Activated CD8-positive, alpha-beta T cell treated with anti-CD3 and anti-CD28 coated beads, Interleukin-2, amount 10 ng/mL, durations not matched to agents 7 days and 5 days (primary cell): ENCODE measurements around the gene CAMK2D. TPM values are rescaled to one million over a fixed set of nuclear protein-coding genes. Genes with fewer than 3 reads are reported as not detected.

Source experiments
- ATAC-seq: fragments of 150-1000 bp; cut with Tn5 transposase; one replicate; pipeline ENCODE4 v1.10.0; 2021; ENCODE audit warnings: moderate library complexity
- CTCF ChIA-PET: fragments of 350-600 bp; sonication (Branson Sonifier 250); formaldehyde crosslinking; loops from one replicate; lab custom pipeline; 2021; ENCODE audit warnings: antibody characterized with exemption; lab: Charles Lee
- POLR2A ChIA-PET: fragments of 350-600 bp; sonication (Branson Sonifier 250); formaldehyde crosslinking; loops from one replicate; lab custom pipeline; 2021; ENCODE audit warnings: antibody characterized with exemption; lab: Charles Lee
- DNase-seq: peaks from one replicate; pipeline ENCODE4 v3.0.0-alpha.2; 2020
- H3K27ac Mint-ChIP-seq: one replicate; pipeline ENCODE4 v1.8.0; 2021; ENCODE audit warnings: mild to moderate bottlenecking, mixed read lengths
- H3K27me3 Mint-ChIP-seq: one replicate; pipeline ENCODE4 v1.8.0; 2021; ENCODE audit warnings: low read depth, mixed read lengths
- H3K36me3 Mint-ChIP-seq: one replicate; pipeline ENCODE4 v1.8.0; 2021; ENCODE audit warnings: low read depth, mixed read lengths
- H3K4me1 Mint-ChIP-seq: one replicate; pipeline ENCODE4 v1.8.0; 2021; ENCODE audit warnings: low read depth, mixed read lengths
- H3K4me3 Mint-ChIP-seq: one replicate; pipeline ENCODE4 v1.8.0; 2021; ENCODE audit warnings: mild to moderate bottlenecking, mixed read lengths
- H3K9me3 Mint-ChIP-seq: one replicate; pipeline ENCODE4 v1.8.0; 2022; ENCODE audit warnings: mixed read lengths; ENCODE audit not compliant: insufficient read depth
- total RNA-seq, 2 experiments: library from RNA; stranded (reverse); gene quantifications; one replicate each; pipeline ENCODE4 v1.2.3, GENCODE V29; 2021

CAMK2D gene
- total RNA-seq, 2 experiments from 2014 or later = 30.7 to 31.1 TPM

GRCh38 chr4:113513382-113513781 is 248.2 kb downstream of the CAMK2D start:
- H3K27me3 Mint-ChIP-seq = no peaks in the 10 kb centered on the region
- H3K9me3 Mint-ChIP-seq = no peaks in the 10 kb centered on the region
- no peak for ATAC-seq
- POLR2A ChIA-PET = no interaction called here
- H3K27ac Mint-ChIP-seq = no peak overlapping the region
- H3K4me3 Mint-ChIP-seq = no peak overlapping the region
- no peaks in the 10 kb centered on the region for H3K4me1 Mint-ChIP-seq
- peaks cover 40% of the 10 kb centered on the region for H3K36me3 Mint-ChIP-seq
- CTCF ChIA-PET = no interaction called here
- DNase-seq = no peak

GRCh38 chr4:113512880-113513279 is 248.7 kb downstream of the CAMK2D start:
- DNase-seq (no peak), ATAC-seq (no peak)
- no peaks in the 10 kb centered on the region for H3K27me3 Mint-ChIP-seq
- no peaks in the 10 kb centered on the region for H3K4me1 Mint-ChIP-seq
- ChIA-PET POLR2A (no interaction called here), CTCF (no interaction called here)
- H3K27ac Mint-ChIP-seq = no peak overlapping the region
- no peak overlapping the region for H3K4me3 Mint-ChIP-seq
- H3K36me3 Mint-ChIP-seq = peaks cover 44% of the 10 kb centered on the region
- H3K9me3 Mint-ChIP-seq = no peaks in the 10 kb centered on the region

GRCh38 chr4:113511944-113512343 is 249.6 kb downstream of the CAMK2D start:
- Mint-ChIP-seq H3K9me3 (no peaks in the 10 kb centered on the region), H3K4me3 (no peak overlapping the region), H3K36me3 (peaks cover 39% of the 10 kb centered on the region), H3K4me1 (no peaks in the 10 kb centered on the region), H3K27me3 (no peaks in the 10 kb centered on the region), H3K27ac (no peak overlapping the region)
- no peak for ATAC-seq
- ChIA-PET CTCF (no interaction called here), POLR2A (no interaction called here)
- no peak for DNase-seq

GRCh38 chr4:113509851-113510250 is 251.7 kb downstream of the CAMK2D start:
- ATAC-seq = no peak
- POLR2A ChIA-PET = no interaction called here
- H3K36me3 Mint-ChIP-seq = peaks cover 42% of the 10 kb centered on the region

GRCh38 chr4:113505044-113505443 is 256.5 kb downstream of the CAMK2D start:
- no peak for DNase-seq
- Mint-ChIP-seq H3K4me3 (no peak overlapping the region), H3K36me3 (peaks cover 30% of the 10 kb centered on the region), H3K27me3 (no peaks in the 10 kb centered on the region), H3K9me3 (no peaks in the 10 kb centered on the region), H3K4me1 (no peaks in the 10 kb centered on the region), H3K27ac (no peak overlapping the region)
- ChIA-PET POLR2A (no interaction called here), CTCF (no interaction called here)
- ATAC-seq = no peak

More at GRCh38 chr4:113509851-113510250, 251.7 kb downstream of the CAMK2D start:
- H3K27ac Mint-ChIP-seq = no peak overlapping the region
- DNase-seq = no peak
- no peaks in the 10 kb centered on the region for H3K4me1 Mint-ChIP-seq
- no peaks in the 10 kb centered on the region for H3K9me3 Mint-ChIP-seq
- CTCF ChIA-PET = no interaction called here
- H3K27me3 Mint-ChIP-seq = no peaks in the 10 kb centered on the region
- no peak overlapping the region for H3K4me3 Mint-ChIP-seq

- POLR2A ChIA-PET = no interaction called here
- H3K36me3 Mint-ChIP-seq = peaks cover 33% of the 10 kb centered on the region
- no peaks in the 10 kb centered on the region for H3K27me3 Mint-ChIP-seq
- H3K4me3 Mint-ChIP-seq = no peak overlapping the region
- CTCF ChIA-PET = no interaction called here
- DNase-seq (no peak), ATAC-seq (no peak)
- no peaks in the 10 kb centered on the region for H3K4me1 Mint-ChIP-seq
- no peaks in the 10 kb centered on the region for H3K9me3 Mint-ChIP-seq
- H3K27ac Mint-ChIP-seq = no peak overlapping the region
These were observed 257.1 kb downstream of the CAMK2D start for GRCh38 chr4:113504422-113504821.

- Mint-ChIP-seq H3K36me3 (peaks cover 35% of the 10 kb centered on the region), H3K27ac (no peak overlapping the region), H3K4me3 (no peak overlapping the region), H3K27me3 (no peaks in the 10 kb centered on the region), H3K9me3 (no peaks in the 10 kb centered on the region), H3K4me1 (no peaks in the 10 kb centered on the region)
- no peak for DNase-seq
- no peak for ATAC-seq
- ChIA-PET CTCF (no interaction called here), POLR2A (no interaction called here)
These were observed 257.8 kb downstream of the CAMK2D start for GRCh38 chr4:113503691-113504090.

GRCh38 chr4:113502906-113503305 is 258.6 kb downstream of the CAMK2D start:
- Mint-ChIP-seq H3K4me1 (no peaks in the 10 kb centered on the region), H3K9me3 (no peaks in the 10 kb centered on the region), H3K27me3 (no peaks in the 10 kb centered on the region), H3K4me3 (no peak overlapping the region), H3K27ac (no peak overlapping the region), H3K36me3 (peaks cover 32% of the 10 kb centered on the region)
- no peak for DNase-seq
- CTCF ChIA-PET = no interaction called here
- POLR2A ChIA-PET = no interaction called here
- ATAC-seq = no peak

GRCh38 chr4:113502476-113502875 is 259.1 kb downstream of the CAMK2D start:
- POLR2A ChIA-PET = no interaction called here
- Mint-ChIP-seq H3K4me1 (no peaks in the 10 kb centered on the region), H3K4me3 (no peak overlapping the region), H3K9me3 (no peaks in the 10 kb centered on the region), H3K27me3 (no peaks in the 10 kb centered on the region), H3K27ac (no peak overlapping the region), H3K36me3 (peaks cover 36% of the 10 kb centered on the region)
- CTCF ChIA-PET = no interaction called here
- no peak for DNase-seq
- ATAC-seq = no peak

- Mint-ChIP-seq H3K36me3 (peaks cover 52% of the 10 kb centered on the region), H3K4me1 (no peaks in the 10 kb centered on the region), H3K27ac (no peak overlapping the region), H3K27me3 (no peaks in the 10 kb centered on the region), H3K9me3 (peaks cover under 1% of the 10 kb centered on the region), H3K4me3 (no peak overlapping the region)
- POLR2A ChIA-PET = no interaction called here
- CTCF ChIA-PET = no interaction called here
- ATAC-seq = no peak
- DNase-seq = no peak
These were observed 261.1 kb downstream of the CAMK2D start for GRCh38 chr4:113500424-113500823.

GRCh38 chr4:113499696-113500095 is 261.8 kb downstream of the CAMK2D start:
- peaks cover 53% of the 10 kb centered on the region for H3K36me3 Mint-ChIP-seq
- no peaks in the 10 kb centered on the region for H3K4me1 Mint-ChIP-seq
- H3K27me3 Mint-ChIP-seq = no peaks in the 10 kb centered on the region
- no peak overlapping the region for H3K4me3 Mint-ChIP-seq
- H3K27ac Mint-ChIP-seq = no peak overlapping the region
- ChIA-PET POLR2A (no interaction called here), CTCF (no interaction called here)
- H3K9me3 Mint-ChIP-seq = peaks cover 6% of the 10 kb centered on the region
- DNase-seq = no peak
- ATAC-seq = no peak

- peaks cover 51% of the 10 kb centered on the region for H3K36me3 Mint-ChIP-seq
- no peak overlapping the region for H3K27ac Mint-ChIP-seq
- no peak for DNase-seq
- ATAC-seq = no peak
- POLR2A ChIA-PET = no interaction called here
- CTCF ChIA-PET = interaction anchor here (0.8 kb wide), 1 partner anchor 19 kb away, joined by 3 read pairs; no protein-coding TSS in a partner anchor
- no peaks in the 10 kb centered on the region for H3K27me3 Mint-ChIP-seq
- H3K4me3 Mint-ChIP-seq = no peak overlapping the region
- no peaks in the 10 kb centered on the region for H3K4me1 Mint-ChIP-seq
- peaks cover 6% of the 10 kb centered on the region for H3K9me3 Mint-ChIP-seq
These were observed 262.4 kb downstream of the CAMK2D start for GRCh38 chr4:113499166-113499565.

- no peak overlapping the region for H3K4me3 Mint-ChIP-seq
- ChIA-PET POLR2A (no interaction called here), CTCF (no interaction called here)
- peaks cover 6% of the 10 kb centered on the region for H3K9me3 Mint-ChIP-seq
- H3K4me1 Mint-ChIP-seq = no peaks in the 10 kb centered on the region
- H3K27me3 Mint-ChIP-seq = no peaks in the 10 kb centered on the region
- DNase-seq (no peak), ATAC-seq (no peak)
- peaks cover 45% of the 10 kb centered on the region for H3K36me3 Mint-ChIP-seq
- no peak overlapping the region for H3K27ac Mint-ChIP-seq
These were observed 264.2 kb downstream of the CAMK2D start for GRCh38 chr4:113497154-113497884.
